ENCODE measurements around the gene NPLOC4. TPM values are rescaled to one million over a fixed set of nuclear protein-coding genes. Genes with fewer than 3 reads are reported as not detected.

NPLOC4 gene
- total RNA-seq, 4 donors from 2014 or later, result 14.6 to 86.3 (median 30.9) TPM

DNA sequence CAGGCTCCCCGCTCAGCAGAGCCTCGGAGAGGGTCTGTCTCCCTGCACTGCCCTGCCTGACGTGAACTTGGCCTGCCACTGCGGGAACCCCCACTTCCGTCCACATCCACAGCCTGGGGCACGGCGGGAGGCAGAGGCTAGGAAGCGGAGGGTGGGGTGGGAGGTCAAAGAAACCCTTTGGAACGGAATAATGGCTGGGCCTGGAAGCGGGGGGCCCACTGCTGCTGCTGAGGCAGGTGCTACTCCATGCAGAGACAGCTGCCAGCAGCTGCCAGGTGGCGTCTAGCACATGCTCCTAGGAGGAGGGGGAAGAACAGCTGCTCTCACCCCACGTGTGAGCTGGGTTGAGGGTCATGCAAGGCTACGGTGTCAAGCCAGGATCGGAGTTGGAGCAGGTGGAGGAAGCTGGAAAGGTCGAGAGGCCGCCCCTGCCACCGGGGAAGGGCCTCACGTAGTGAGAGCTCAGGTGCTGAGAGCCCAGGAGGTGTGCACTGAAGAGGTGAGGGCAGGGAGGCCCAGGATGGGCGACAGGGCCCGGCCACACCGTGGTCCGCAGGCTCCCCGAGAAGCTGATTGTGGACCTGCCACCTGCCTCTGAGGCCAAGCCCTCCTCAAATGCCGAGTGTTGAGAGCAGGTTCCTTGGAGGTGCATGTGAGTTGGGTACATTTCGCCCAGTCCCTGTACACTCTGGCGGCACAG is 98.9 kb downstream of the NPLOC4 start:
- H3K4me3 ChIP-seq, result no peak overlapping the region
- H3K27ac ChIP-seq, result no peak overlapping the region
- TF ChIP-seq, protein P1, sequence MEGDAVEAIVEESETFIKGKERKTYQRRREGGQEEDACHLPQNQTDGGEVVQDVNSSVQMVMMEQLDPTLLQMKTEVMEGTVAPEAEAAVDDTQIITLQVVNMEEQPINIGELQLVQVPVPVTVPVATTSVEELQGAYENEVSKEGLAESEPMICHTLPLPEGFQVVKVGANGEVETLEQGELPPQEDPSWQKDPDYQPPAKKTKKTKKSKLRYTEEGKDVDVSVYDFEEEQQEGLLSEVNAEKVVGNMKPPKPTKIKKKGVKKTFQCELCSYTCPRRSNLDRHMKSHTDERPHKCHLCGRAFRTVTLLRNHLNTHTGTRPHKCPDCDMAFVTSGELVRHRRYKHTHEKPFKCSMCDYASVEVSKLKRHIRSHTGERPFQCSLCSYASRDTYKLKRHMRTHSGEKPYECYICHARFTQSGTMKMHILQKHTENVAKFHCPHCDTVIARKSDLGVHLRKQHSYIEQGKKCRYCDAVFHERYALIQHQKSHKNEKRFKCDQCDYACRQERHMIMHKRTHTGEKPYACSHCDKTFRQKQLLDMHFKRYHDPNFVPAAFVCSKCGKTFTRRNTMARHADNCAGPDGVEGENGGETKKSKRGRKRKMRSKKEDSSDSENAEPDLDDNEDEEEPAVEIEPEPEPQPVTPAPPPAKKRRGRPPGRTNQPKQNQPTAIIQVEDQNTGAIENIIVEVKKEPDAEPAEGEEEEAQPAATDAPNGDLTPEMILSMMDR (IDR thresholded peaks at IDR 0.05), result no peak
- no peak for TF ChIP-seq POLR2A (IDR thresholded peaks at IDR 0.05)
- DNase-seq, result no peak
- intact Hi-C loops (cut with DNase I; ENCODE audit: low total_unique reads), result no loop called here
- no peaks in the 10 kb centered on the region for H3K36me3 ChIP-seq
- H3K27me3 ChIP-seq, result no peaks in the 10 kb centered on the region
- no peaks in the 10 kb centered on the region for H3K9me3 ChIP-seq
- H3K4me1 ChIP-seq, result no peaks in the 10 kb centered on the region

DNA sequence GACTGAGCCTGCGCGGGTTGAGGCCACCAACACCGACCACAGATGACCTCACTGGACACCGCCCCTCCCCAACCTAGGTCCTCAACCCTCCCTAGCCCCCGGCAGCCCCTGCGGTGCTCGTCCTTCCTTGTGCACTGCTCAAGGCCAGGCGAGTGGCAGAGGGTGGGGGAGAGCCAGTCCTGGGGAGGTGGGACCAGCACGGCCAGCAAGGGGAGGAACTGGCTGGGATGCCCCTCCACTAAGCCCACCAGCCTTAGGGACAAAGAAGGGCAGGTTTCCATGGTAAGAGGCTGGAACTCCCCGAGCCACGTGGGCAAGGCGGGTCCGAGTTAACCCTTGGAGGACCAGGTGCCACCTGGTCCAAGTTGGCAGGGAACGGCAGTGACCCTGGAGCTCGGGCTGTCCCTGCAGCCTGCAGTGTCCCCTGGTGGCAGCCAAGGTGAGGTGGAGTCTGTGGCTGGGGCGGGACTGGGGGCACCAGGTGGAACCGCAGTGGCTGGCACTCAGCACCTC is 99.5 kb downstream of the NPLOC4 start:
- no peaks in the 10 kb centered on the region for H3K9me3 ChIP-seq

DNA sequence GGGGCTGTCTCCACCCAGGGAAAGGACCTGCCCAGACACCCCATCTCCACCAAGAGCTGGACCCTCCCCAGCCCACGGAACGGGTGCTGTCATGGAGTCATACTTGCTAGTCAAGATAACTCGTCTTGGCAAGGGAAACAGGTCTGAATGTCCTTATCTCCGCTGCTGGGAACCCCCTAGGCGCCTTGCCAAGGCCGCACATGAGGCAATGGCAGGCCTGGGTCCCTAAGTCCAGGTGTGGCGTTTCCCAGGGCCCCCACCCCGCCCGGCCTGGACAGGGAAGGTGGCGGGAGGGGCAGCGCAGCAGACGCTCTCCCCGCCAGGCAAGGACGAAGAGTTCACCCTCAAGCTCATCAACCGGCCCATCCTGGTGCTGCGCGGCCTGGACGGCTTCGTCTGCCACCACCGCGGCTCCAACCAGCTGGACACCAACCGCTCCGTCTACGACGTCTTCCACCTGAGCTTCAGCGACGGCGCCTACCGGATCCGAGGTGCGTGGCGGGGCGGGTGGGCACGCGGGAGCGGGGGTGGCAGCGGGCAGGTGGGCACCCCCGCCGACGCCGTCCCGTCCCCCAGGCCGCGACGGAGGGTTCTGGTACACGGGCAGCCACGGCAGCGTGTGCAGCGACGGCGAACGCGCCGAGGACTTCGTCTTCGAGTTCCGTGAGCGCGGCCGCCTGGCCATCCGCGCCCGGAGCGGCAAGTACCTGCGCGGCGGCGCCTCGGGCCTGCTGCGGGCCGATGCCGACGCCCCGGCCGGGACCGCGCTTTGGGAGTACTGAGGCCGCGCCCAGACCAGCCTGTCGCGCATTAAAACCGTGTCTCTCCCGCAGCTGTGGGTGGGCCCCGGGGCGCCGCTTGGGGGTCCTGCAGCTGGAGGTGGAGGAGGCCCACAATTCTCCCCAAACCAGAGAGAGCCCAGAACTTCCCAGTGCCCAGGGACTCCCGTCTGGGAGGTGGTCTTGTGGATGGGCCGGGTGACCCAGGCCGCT is 100.3 kb downstream of the NPLOC4 start:
- intact Hi-C loops (cut with DNase I; ENCODE audit: low total_unique reads), result no loop called here
- Histone ChIP-seq H3K4me1 (no peaks in the 10 kb centered on the region), H3K9me3 (no peaks in the 10 kb centered on the region), H3K27ac (no peak overlapping the region), H3K4me3 (no peak overlapping the region), H3K27me3 (no peaks in the 10 kb centered on the region), H3K36me3 (no peaks in the 10 kb centered on the region)
- TF ChIP-seq, protein P1 (IDR thresholded peaks at IDR 0.05), result no peak
- no peak for TF ChIP-seq POLR2A (IDR thresholded peaks at IDR 0.05)
- DNase-seq, result no peak

More for the DNA sequence above, 99.5 kb downstream of the NPLOC4 start:
- Histone ChIP-seq H3K4me1 (no peaks in the 10 kb centered on the region), H3K27ac (no peak overlapping the region), H3K27me3 (no peaks in the 10 kb centered on the region), H3K4me3 (no peak overlapping the region), H3K36me3 (no peaks in the 10 kb centered on the region)
- DNase-seq, result no peak
- TF ChIP-seq, protein P1 (IDR thresholded peaks at IDR 0.05), result peak in 3 of 4 experiments; percentile 44 to 67 (median 63)
- no peak for TF ChIP-seq POLR2A (IDR thresholded peaks at IDR 0.05)
- intact Hi-C loops (cut with DNase I; ENCODE audit: low total_unique reads), result no loop called here

DNA sequence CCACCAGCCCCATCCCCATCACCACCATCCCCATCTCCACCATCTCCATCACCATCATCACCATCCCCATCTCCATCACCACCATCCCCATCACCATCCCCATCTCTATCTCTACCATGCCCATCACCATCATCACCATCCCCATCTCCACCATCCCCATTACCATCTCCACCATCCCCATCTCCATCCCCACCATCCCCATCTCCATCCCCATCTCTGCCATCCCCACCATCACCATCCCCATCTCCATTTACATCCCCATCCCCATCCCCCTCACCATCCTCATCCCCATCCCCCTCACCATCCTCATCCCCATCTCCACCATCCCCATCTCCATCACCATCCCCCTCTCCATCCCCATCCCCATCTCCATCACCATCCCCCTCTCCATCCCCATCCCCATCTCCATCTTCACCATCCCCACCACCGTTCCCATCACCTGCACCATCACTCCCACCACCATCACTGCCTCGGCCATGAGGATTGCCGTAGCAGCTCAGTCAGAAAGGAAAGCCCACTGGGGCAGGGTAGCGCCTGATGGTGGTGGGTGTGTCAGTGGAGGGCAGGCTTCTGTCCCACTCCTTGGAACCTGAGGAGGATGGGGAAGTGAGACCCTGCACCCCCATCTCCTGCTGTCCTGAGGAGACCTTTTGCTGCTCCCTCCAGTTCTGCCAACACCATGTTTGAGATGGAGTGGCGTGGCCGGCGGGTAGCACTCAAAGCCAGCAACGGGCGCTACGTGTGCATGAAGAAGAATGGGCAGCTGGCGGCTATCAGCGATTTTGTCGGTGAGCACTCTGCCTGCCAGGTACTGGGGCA is 101.2 kb downstream of the NPLOC4 start:
- no peak overlapping the region for H3K27ac ChIP-seq
- DNase-seq, result no peak
- H3K4me1 ChIP-seq, result no peaks in the 10 kb centered on the region
- no peak overlapping the region for H3K4me3 ChIP-seq
- H3K27me3 ChIP-seq, result no peaks in the 10 kb centered on the region
- no peaks in the 10 kb centered on the region for H3K36me3 ChIP-seq
- H3K9me3 ChIP-seq, result no peaks in the 10 kb centered on the region
- intact Hi-C loops (cut with DNase I; ENCODE audit: low total_unique reads), result no loop called here
- no peak for TF ChIP-seq POLR2A (IDR thresholded peaks at IDR 0.05)
- TF ChIP-seq, protein P1 (IDR thresholded peaks at IDR 0.05), result no peak

Measured in uterus (tissue), 4 donors.